Parathyroid adenoma (tissue), 2 donors: ENCODE results near the gene OR6T1.

Experiments used
- H2AFZ ChIP-seq: fragments of 300-600 bp; sonication (generic); one replicate; pipeline ENCODE4 v1.7.0; 2017; ENCODE audit warnings: antibody characterized with exemption, mild to moderate bottlenecking
- H3K27ac ChIP-seq: fragments of 300-600 bp; sonication (generic); one replicate; pipeline ENCODE4 v1.7.0; 2017
- H3K27me3 ChIP-seq: fragments of 300-600 bp; sonication (generic); one replicate; pipeline ENCODE4 v1.7.0; 2017; ENCODE audit warnings: low read length; ENCODE audit not compliant: control insufficient read depth, insufficient read depth
- H3K36me3 ChIP-seq: fragments of 300-600 bp; sonication (generic); one replicate; pipeline ENCODE4 v1.7.0; 2017; ENCODE audit warnings: low read length; ENCODE audit not compliant: control insufficient read depth, insufficient read depth
- H3K4me1 ChIP-seq: fragments of 300-600 bp; sonication (generic); one replicate; pipeline ENCODE4 v1.7.0; 2017; ENCODE audit warnings: control low read depth
- H3K4me2 ChIP-seq: fragments of 300-600 bp; sonication (generic); one replicate; pipeline ENCODE4 v1.7.0; 2017; ENCODE audit warnings: low read length
- H3K4me3 ChIP-seq: fragments of 300-600 bp; sonication (generic); one replicate; pipeline ENCODE4 v1.7.0; 2017; ENCODE audit warnings: low read depth, low read length
- H3K79me2 ChIP-seq: fragments of 300-600 bp; sonication (generic); one replicate; pipeline ENCODE4 v1.7.0; 2017; ENCODE audit warnings: control low read depth
- H3K9ac ChIP-seq: fragments of 300-600 bp; sonication (generic); one replicate; pipeline ENCODE4 v1.7.0; 2017; ENCODE audit warnings: mild to moderate bottlenecking
- H3K9me3 ChIP-seq: fragments of 300-600 bp; sonication (generic); one replicate; pipeline ENCODE4 v1.7.0; 2017; ENCODE audit warnings: low read length; ENCODE audit not compliant: control insufficient read depth
- CTCF ChIP-seq: fragments of 300-600 bp; sonication (generic); IDR thresholded peaks from one replicate; pipeline ENCODE4 v1.7.0; 2017; ENCODE audit warnings: antibody characterized with exemption, mild to moderate bottlenecking
- donor health status: primary hyperparathyroidism.

The OR6T1 gene

GRCh38 chr11:123973816-123974215, 30.2 kb upstream of the OR6T1 start:
- Histone ChIP-seq H2AFZ (no peak overlapping the region), H3K4me3 (no peak overlapping the region), H3K79me2 (no peaks in the 10 kb centered on the region), H3K36me3 (no peaks in the 10 kb centered on the region), H3K27me3 (no peaks in the 10 kb centered on the region), H3K4me1 (no peaks in the 10 kb centered on the region), H3K9me3 (no peaks in the 10 kb centered on the region), H3K9ac (no peak overlapping the region), H3K27ac (no peak overlapping the region), H3K4me2 (no peak overlapping the region)
- no peak for TF ChIP-seq CTCF

DNA sequence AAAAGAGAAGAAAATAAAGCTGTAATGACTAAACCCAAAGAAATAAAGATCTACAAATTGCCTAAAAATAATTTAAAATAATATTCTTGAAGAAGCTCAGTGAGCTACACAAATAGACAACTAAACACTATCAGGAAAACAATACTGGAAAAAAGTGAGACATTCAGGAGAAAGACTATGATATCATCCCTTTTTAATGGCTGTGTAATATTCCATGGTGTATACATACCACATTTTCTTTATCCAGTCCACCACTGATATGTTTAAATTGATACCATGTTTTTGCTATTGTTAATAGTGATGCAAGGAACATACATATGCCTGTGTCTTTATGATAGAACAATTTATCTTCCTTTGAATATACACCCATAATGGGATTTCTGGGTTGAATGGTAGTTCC, 13.1 kb upstream of the OR6T1 start:
- no peak overlapping the region for H2AFZ ChIP-seq
- no peak for TF ChIP-seq CTCF
- H3K36me3 ChIP-seq: no peaks in the 10 kb centered on the region
- no peaks in the 10 kb centered on the region for H3K4me1 ChIP-seq
- H3K27me3 ChIP-seq: no peaks in the 10 kb centered on the region
- no peak overlapping the region for H3K27ac ChIP-seq
- no peak overlapping the region for H3K4me2 ChIP-seq
- no peak overlapping the region for H3K4me3 ChIP-seq
- no peaks in the 10 kb centered on the region for H3K9me3 ChIP-seq
- H3K9ac ChIP-seq: no peak overlapping the region
- no peaks in the 10 kb centered on the region for H3K79me2 ChIP-seq

- H3K36me3 ChIP-seq: no peaks in the 10 kb centered on the region
- no peak overlapping the region for H2AFZ ChIP-seq
- TF ChIP-seq CTCF: no peak
- no peak overlapping the region for H3K9ac ChIP-seq
- H3K79me2 ChIP-seq: no peaks in the 10 kb centered on the region
- no peak overlapping the region for H3K27ac ChIP-seq
- H3K4me3 ChIP-seq: no peak overlapping the region
- no peaks in the 10 kb centered on the region for H3K4me1 ChIP-seq
- no peaks in the 10 kb centered on the region for H3K27me3 ChIP-seq
- no peak overlapping the region for H3K4me2 ChIP-seq
- no peaks in the 10 kb centered on the region for H3K9me3 ChIP-seq
These were observed 1.5 kb upstream of the OR6T1 start for GRCh38 chr11:123945132-123945531.

DNA sequence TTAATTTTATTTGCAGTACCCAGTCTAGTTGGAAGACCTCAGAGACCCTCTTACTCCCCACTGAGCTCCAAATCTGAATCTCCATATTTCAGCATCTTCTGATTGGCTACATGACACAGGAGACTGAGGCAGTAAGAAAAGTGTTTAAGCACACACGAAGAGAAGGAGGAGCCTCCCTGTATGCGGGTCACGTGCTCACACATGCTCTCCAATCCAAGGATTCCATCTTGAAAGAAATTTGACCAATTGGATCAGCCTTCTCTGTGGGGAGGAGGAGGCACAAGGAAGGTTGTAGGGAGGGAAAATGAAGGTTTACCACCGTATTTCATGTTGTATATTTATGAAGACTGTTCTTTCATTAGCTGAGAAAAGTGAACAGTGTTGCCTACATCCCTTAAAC, 1.2 kb downstream of the OR6T1 start:
- H2AFZ ChIP-seq: no peak overlapping the region
- no peaks in the 10 kb centered on the region for H3K4me1 ChIP-seq
- no peak for TF ChIP-seq CTCF
- H3K4me2 ChIP-seq: no peak overlapping the region
- H3K27me3 ChIP-seq: no peaks in the 10 kb centered on the region
- no peak overlapping the region for H3K9ac ChIP-seq
- H3K9me3 ChIP-seq: no peaks in the 10 kb centered on the region
- no peak overlapping the region for H3K4me3 ChIP-seq
- no peaks in the 10 kb centered on the region for H3K79me2 ChIP-seq
- H3K36me3 ChIP-seq: no peaks in the 10 kb centered on the region
- H3K27ac ChIP-seq: no peak overlapping the region

- no peak within 1 kb of the TSS for H3K27ac ChIP-seq
- H3K4me2 ChIP-seq: no peak within 1 kb of the TSS
- H3K4me3 ChIP-seq: no peak within 1 kb of the TSS
- H3K36me3 ChIP-seq: no peaks in the 10 kb centered on the region
- H3K9ac ChIP-seq: no peak within 1 kb of the TSS
- H3K27me3 ChIP-seq: no peaks in the 10 kb centered on the region
- no peaks in the 10 kb centered on the region for H3K79me2 ChIP-seq
- H3K9me3 ChIP-seq: no peaks in the 10 kb centered on the region
- H2AFZ ChIP-seq: no peak within 1 kb of the TSS
- no peak for TF ChIP-seq CTCF
- H3K4me1 ChIP-seq: no peaks in the 10 kb centered on the region
These were observed 4.3 kb downstream of the OR6T1 start, which contains the start of gene OR4D5 for GRCh38 chr11:123939317-123939716. Gene OR4D5, plus strand, starts transcription at chr11:123939617. Its CDS starts 0 bp downstream, at chr11:123939617.
